Stimulated activated CD4-positive, alpha-beta T cell treated with anti-CD3 and anti-CD28 coated beads, Interleukin-2, amount 100 ng/mL, for 4 hours (primary cell): Measurements from ENCODE around the gene CDC16.
A peak's percentile ranks its signal among the peaks of the same experiment; 100 is the strongest.

Experiments used
- DNase-seq: peaks from one replicate; pipeline ENCODE4 v3.0.0-alpha.2; 2020; ENCODE audit warnings: low read depth

CDC16 gene

DNA sequence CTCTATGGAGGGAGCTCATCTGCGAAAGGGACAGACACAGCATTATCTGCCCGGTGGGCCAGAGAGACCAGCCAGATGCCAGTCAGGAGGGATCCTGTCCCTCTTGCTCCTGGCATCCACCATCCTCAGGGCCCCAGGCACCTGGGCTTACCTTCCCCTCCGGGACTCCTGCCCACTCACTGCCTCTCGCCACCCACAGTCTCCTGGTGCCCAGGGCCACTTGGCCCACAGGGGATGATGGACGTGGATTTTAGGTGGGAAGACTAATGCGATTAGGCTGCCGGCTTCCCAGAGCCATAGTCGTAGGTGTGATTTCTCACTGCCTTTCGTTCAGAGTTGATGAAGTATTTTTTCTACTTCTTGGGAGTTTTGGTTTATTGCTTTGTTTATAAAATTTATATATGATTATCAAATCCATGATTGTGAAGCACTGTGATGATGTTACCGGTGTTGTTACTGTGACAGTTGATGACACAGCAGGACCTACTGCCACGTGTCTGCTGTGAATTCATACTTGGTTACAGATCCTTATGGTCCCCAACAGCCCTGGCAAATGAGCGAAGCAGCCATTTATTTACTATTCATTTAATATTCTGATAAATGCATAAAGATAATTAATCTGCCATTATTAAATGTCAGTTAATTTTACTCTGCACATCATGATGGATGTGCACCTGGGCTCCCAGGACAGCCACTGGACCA, 65.1 kb downstream of the CDC16 start:
- DNase-seq = no peak

DNA sequence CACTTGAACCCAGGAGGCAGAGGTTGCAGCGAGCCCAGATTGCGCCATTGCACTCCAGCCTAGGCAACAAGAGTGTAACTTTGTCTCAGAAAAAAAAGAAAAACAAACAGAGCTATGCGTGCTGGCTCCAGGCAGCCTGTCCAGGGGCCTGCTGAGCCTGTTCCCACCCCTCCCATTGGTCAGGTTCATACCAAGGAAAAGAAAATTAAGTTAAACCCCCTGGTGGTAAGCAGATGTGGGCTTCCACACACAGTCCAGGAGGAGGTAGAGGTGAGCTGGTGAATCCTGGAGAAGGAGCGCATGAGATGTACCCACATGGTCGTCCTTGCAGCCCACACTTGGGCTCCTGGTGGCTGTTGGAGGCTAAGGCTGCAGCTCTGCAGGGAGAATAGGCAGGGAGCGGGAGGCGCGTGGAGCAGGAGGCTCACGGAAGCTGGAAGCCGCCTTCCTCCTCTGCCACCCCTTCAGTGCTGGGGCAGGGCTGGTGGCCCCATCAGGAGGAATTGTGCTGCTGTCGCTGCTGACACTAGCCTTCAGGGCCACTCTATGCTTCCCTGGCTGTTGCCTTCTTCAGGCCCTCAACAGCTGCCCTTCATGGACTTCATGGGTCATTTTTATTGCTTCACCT, 69.1 kb downstream of the CDC16 start:
- DNase-seq = no peak

DNA sequence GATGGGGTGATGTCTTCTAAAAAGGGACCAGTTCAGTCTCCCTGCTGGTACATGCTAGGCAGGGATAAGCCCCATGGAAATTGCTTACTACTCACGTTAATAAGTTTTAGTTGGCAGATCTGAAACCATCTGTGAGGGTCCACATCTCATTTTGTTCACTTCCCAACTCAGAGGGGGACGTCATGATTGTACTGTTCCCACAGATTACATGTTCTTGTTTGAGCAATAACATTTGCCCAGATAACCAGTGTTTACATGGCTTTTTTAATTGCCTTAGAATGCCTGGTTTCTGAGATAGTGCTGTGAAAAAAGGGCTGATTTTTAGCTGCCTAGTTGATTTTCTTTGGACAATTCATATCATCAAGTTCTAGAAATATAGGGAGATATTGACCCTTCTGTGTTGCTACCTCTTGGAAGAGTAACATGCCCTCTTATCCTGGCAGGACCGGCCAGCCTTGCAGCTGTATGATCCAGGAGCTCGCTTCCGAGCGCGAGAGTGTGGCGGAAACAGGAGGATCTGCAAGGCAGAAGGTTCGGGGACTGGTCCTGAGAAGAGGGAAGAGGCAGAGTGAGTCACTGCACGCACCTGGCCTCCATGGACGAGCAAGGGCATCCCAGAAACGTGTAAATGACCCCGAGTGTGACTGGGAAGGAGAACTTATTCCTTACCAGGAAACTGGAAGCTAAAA, 69.8 kb downstream of the CDC16 start:
- no peak for DNase-seq

DNA sequence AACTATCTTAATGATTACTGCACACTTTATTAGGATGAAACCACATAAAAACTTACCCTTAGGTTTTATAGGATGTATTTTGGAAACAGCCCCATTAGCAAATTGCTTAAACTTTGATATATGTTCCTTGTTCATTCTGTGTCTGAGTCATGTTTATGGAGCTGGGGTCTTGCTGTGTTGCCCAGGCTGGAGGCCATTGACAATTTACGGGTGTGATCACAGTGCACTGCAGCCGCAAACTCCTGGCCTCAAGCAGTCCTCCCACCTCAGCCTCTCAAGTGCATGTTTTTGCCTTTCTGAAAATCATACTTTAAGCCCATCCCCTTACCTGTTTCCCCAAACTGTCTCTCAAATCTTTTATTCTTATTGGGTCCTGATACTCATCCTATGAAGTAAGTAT, 74.4 kb downstream of the CDC16 start:
- DNase-seq = no peak

DNA sequence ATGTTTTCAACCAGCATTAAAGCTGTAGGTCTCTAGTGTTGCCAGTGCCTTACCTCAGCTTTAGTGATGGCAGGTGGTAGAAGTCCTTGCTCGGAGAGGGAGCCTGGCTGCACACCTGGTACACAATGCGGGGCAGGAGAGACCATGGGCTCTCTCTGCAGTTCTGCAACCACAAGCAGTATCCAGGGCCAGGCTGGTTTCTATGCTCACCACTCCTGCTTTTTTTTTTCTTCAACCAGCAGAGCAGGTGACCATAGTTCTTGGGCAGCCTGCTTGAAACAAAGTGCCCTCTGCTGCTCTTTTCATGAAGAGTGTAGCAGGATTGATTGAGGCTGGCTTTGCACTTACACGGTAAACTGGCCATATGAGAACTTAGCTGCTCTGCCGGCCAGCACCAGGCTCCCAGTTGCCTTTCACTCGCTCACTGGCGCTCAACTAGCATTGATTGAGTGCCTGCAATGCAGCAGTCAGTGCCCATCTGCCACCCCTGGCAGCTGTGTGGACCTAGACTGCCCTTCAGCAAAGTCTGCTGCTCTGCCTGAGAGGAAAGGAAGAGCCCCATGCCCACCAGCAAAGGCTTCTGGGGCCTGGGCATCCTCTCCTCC, 75.2 kb downstream of the CDC16 start:
- no peak for DNase-seq

GRCh38 chr13:114310956-114311355, 76.3 kb downstream of the CDC16 start:
- DNase-seq = no peak

GRCh38 chr13:114311387-114311786, 76.7 kb downstream of the CDC16 start:
- no peak for DNase-seq

- DNase-seq = no peak
Observed at GRCh38 chr13:114311908-114312307, 77.2 kb downstream of the CDC16 start.

GRCh38 chr13:114313061-114313860, 78.6 kb downstream of the CDC16 start:
- DNase-seq = no peak

DNA sequence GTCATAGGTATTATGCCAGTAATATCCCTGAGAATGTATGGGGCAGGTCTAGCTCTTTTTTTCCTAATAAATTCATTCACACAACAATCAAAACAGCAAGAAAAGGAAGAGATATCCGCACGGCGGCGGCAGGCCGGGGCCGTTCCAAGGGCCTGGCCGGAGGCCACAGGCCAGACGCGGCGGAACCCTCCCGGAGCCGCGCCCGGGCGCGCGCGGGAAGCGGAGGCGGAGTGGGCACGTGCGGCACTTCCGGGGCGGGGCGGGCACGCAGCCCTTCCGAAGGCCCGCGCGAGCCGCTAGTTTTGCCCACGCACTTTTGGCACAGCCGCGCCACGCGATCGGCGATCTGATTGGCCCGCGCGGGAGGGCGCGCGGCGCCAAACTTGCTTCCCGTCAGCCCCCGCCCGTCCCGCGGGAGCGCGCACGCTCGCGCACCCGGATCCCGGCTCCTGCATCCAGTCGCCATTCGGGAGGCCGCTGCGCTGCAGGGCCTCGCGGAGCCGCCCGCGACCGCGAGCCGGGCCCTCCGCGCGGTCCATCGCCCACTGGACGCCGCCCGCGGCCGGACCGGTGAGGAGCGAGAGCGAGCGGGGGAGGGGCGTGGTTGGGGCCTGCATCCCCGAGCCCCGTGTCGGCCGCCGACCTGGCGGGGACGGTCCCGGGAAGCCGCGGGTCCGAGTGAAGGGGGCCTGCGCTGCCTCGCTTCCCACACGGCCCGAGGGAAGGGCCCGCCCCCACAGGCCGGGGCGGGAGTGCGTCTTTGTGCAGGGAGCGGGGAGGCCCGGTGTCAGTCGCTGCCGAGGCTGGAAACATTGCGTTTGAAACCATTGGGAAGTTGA, 79.6 kb downstream of the CDC16 start, which contains the start of gene CHAMP1:
TSS of gene CHAMP1 (plus strand) at position 430 of the 839 bp plus-strand sequence. CDS start 9,340 bp downstream, outside the sequence.
- peak; percentile 87 for DNase-seq

- no peak for DNase-seq
Observed at GRCh38 chr13:114315074-114315785, 80.5 kb downstream of the CDC16 start.

GRCh38 chr13:114318624-114319023, 83.9 kb downstream of the CDC16 start:
- no peak for DNase-seq

DNA sequence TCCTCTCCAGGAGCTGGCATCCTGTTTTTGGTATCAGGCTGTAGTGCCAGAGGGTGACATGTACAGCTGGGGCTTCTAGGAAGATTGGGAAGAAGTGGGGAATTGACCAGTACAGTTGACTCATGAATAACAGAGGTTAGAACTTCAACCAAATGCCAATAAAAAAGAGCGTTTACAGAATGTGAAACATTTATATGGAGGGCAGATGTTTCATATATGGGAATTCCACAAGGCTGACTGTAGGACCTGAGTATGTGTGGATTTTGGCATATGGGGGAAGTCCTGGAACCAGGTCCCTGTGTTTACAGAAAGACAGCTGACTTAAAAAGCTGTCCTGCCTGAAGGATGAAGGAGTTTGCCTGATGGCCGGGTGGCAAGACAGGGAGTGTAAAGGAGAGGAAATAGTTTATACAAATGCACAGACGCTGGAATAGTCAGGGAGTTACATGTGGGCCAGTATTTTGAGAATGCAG, 84.8 kb downstream of the CDC16 start:
- DNase-seq = no peak

- DNase-seq = no peak
Observed at GRCh38 chr13:114320065-114320464, 85.4 kb downstream of the CDC16 start.

GRCh38 chr13:114321256-114321655, 86.6 kb downstream of the CDC16 start:
- DNase-seq = no peak
